Stimulated activated CD4-positive, alpha-beta T cell treated with anti-CD3 and anti-CD28 coated beads, Interleukin-2, amount 100 ng/mL, for 48 hours (primary cell): ENCODE results near the gene TXNIP.

Experiments used
- DNase-seq, 2 donors: peaks; one replicate each; pipeline ENCODE4 v3.0.0-alpha.2; 2020

TXNIP gene

GRCh38 chr1:146010126-146010738 lies 13.9 kb upstream of the TXNIP start:
- no peak for DNase-seq

- DNase-seq, result no peak
Measured at GRCh38 chr1:146007489-146008133, 11.2 kb upstream of the TXNIP start.

DNA sequence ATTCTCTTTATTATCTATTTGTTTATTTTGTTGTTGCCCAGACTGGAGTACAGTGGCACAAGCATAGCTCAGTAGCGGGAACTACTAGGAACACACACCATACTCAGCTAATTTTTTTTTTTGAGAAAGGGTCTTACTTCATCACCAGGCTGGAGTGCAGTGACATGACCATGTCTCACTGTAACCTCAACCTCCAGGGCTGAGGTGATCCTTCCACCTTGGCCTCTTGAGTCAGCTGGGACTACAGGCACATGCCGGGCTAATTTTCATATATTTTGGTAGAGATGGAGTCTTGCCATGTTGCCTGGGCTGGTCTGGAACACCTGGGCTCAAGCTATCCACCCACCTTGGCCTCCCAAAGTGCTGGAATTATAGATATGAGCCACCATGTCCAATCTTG lies 5.3 kb upstream of the TXNIP start:
- no peak for DNase-seq

GRCh38 chr1:145999321-146000024 lies 3.1 kb upstream of the TXNIP start:
- no peak for DNase-seq

GRCh38 chr1:145997718-145998023 lies 1.3 kb upstream of the TXNIP start:
- no peak for DNase-seq

- peak in 1 of 2 donors; percentile 46 for DNase-seq
Measured at GRCh38 chr1:145997016-145997717, 788 bp upstream of the TXNIP start.

- DNase-seq, result no peak
Measured at GRCh38 chr1:145995964-145996432, 381 bp downstream of the TXNIP start.

DNA sequence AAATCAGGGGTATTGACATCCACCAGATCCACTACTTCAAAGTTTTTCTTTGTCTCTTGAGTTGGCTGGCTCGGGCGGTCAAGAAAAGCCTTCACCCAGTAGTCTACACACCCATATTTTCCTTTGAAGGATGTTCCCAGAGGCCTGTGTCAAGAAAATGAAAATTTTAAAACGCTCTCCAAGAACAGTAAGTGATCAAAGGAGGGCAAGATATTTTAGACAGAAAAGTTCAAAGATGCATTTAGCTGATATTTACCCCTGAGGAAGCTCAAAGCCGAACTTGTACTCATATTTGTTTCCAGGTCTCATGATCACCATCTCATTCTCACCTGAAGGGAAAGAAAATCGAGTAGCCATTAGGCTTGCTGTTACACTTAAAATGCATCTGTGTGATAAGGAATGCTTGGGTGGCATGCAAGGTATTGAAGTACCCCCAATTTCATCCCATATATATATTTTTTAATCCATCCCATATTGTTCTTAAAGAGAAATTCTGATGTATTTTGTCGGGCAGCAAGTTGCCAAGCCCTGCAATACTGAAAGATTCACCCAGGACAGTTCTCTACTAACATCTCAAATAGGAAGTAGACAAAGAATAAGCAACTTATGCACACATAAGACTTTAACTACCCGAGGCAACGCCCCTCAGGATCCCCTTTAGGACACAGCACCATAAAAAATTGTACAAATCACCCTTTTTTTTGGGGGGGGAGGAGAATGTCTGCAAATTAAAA lies 1.1 kb downstream of the TXNIP start:
- no peak for DNase-seq

GRCh38 chr1:145994391-145995120 lies 1.8 kb downstream of the TXNIP start:
- no peak for DNase-seq

GRCh38 chr1:145993618-145994390 lies 2.6 kb downstream of the TXNIP start:
- DNase-seq, result no peak

- DNase-seq, result no peak
Measured at GRCh38 chr1:145992958-145993617, 3.3 kb downstream of the TXNIP start.

GRCh38 chr1:145992502-145992936 lies 3.9 kb downstream of the TXNIP start:
- no peak for DNase-seq

DNA sequence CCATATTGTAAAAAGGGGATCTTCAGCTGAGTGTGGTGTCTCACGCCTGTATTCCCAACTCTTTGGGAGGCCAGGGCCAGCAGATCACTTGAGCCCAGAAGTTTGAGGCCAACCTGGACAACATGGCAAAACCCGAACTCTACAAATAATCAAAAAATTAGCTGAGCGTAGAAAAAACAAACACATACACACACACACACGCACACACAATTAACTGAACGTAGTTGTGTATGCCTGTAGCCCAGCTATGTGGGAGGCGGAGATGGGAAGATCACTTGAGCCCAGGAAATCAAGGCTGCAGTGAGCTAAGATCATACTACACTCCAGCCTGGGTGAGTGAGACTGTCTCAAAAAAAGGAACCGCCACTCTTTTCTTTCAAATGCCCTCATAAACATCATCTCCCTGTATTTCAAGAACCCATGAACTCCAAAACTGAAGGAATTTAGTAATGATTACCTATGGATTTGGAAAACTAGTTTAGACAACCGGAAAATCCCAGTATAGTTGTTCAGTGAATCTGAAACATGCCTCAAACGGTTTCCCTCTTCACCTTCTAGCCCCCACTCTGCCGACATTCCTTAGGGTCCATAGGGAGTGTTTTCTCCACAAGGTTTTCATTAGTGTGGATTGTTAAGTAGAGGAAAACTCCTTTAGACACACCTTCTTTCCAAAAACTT lies 4.5 kb downstream of the TXNIP start:
- DNase-seq, result no peak

- DNase-seq, result no peak
Measured at GRCh38 chr1:145990249-145990855, 6.0 kb downstream of the TXNIP start.

DNA sequence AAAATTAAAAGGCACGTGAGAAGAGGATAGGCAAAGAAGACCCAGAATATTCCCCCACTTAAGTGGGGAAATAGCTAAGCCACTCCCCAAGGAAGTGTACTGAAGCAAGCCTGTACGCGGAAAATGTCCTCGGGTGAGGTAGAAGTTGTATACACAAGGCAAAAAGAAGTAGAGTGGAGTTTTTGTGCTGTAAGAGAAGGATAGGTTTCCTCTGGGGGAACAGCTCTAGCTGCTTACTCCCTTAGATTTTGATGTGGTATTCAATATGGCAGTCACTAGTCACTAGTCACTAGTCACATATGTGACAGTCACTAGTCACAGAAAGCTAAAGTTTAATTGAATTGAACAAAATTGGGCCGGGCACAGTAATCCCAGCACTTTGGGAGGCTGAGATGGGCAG lies 7.6 kb downstream of the TXNIP start:
- DNase-seq, result no peak

GRCh38 chr1:145987926-145988325 lies 8.5 kb downstream of the TXNIP start:
- DNase-seq, result no peak

- no peak for DNase-seq
Measured at GRCh38 chr1:145986551-145986950, 9.8 kb downstream of the TXNIP start.

DNA sequence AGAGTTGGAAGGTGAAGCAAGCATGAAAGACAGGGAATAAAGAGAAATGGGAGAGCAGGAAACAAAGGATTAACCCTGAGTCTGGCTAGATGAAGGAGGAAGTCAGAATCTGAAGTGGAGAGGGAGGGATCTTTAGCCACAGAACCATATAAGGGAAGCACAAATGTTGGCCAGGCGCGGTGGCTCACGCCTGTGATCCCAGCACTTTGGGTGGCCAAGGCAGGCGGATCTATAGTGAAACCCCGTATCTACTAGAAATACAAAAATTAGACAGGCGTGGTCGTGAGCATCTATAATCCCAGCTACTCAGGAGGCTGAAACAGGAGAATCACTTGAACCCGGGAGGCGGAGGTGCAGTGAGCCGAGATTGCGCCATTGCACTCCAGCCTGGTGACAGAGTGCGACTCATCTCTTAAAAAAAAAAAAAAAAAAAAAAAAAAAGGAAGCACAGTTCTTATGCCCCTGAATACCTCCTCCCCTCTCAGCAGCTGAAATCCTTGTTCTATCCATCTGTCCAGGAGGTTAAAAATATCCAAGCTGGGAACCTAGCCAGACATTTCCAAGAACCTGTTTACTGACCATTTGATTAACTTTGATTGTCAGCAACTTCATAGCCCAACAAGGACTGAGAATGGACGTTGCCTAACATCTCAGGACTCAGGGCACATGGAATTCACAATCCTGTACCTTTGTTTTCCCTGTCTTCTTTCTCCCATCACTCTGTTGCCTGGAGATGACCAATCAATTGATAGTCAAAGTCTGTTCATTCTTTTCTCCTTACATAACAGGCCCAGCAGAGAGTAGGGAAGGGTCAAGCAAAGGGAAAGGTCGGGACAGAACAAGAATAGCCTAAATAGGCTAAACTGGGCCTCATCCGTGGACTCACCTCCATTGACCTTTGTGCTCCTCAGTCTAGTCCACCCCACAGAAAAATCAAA lies 10.6 kb downstream of the TXNIP start:
- DNase-seq, result no peak

- DNase-seq, result no peak
Measured at GRCh38 chr1:145985129-145985501, 11.3 kb downstream of the TXNIP start.
